Measurements from ENCODE around the gene WT1. TPM values are rescaled to one million over a fixed set of nuclear protein-coding genes. Genes with fewer than 3 reads are reported as not detected.

WT1 gene
- total and polyA plus RNA-seq, 10 of the 15 experiments (the other 5 are each of a cell fraction or from before 2014, with no cell fraction given): 0.07 to 0.37 (median 0.08) TPM; not detected in 7

- no TSS peak for BruUV-seq (replicated peaks)
- TF ChIP-seq, protein P1, sequence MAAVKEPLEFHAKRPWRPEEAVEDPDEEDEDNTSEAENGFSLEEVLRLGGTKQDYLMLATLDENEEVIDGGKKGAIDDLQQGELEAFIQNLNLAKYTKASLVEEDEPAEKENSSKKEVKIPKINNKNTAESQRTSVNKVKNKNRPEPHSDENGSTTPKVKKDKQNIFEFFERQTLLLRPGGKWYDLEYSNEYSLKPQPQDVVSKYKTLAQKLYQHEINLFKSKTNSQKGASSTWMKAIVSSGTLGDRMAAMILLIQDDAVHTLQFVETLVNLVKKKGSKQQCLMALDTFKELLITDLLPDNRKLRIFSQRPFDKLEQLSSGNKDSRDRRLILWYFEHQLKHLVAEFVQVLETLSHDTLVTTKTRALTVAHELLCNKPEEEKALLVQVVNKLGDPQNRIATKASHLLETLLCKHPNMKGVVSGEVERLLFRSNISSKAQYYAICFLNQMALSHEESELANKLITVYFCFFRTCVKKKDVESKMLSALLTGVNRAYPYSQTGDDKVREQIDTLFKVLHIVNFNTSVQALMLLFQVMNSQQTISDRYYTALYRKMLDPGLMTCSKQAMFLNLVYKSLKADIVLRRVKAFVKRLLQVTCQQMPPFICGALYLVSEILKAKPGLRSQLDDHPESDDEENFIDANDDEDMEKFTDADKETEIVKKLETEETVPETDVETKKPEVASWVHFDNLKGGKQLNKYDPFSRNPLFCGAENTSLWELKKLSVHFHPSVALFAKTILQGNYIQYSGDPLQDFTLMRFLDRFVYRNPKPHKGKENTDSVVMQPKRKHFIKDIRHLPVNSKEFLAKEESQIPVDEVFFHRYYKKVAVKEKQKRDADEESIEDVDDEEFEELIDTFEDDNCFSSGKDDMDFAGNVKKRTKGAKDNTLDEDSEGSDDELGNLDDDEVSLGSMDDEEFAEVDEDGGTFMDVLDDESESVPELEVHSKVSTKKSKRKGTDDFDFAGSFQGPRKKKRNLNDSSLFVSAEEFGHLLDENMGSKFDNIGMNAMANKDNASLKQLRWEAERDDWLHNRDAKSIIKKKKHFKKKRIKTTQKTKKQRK (IDR thresholded peaks at IDR 0.05; ENCODE audit: low read depth, low read length): no peak
- TF ChIP-seq MEF2B (IDR thresholded peaks at IDR 0.05; ENCODE audit: partially characterized antibody, poor library complexity, severe bottlenecking) (no peak), SREBF2 (IDR thresholded peaks at IDR 0.05; ENCODE audit: low read length) (no peak), NFYA (IDR thresholded peaks at IDR 0.05; ENCODE audit: borderline replicate concordance, low read depth, low read length) (no peak), NBN (IDR thresholded peaks at IDR 0.05) (no peak), TAF1 (IDR thresholded peaks at IDR 0.05; ENCODE audit: borderline replicate concordance, low read depth, low read length) (no peak), MTA2 (IDR thresholded peaks at IDR 0.05; ENCODE audit: low read depth) (no peak), TBL1XR1 (IDR thresholded peaks at IDR 0.05; ENCODE audit: low read depth, low read length) (no peak), RCOR1 (conservative IDR thresholded peaks at IDR 0.05; ENCODE audit: low read depth, low read length) (no peak), EP300 (IDR thresholded peaks at IDR 0.05; ENCODE audit: borderline replicate concordance in 1 of 2, control insufficient read depth in 1 of 2, low read depth in 2 of 2, low read length in 2 of 2) (no peak), JUND (IDR thresholded peaks at IDR 0.05; ENCODE audit: low read depth, low read length) (no peak), CEBPB (IDR thresholded peaks at IDR 0.05; ENCODE audit: borderline replicate concordance in 1 of 2, low read depth in 2 of 2, low read length in 2 of 2) (no peak), SRF (IDR thresholded peaks at IDR 0.05; ENCODE audit: low read depth in 2 of 2, low read length in 2 of 2) (no peak)
- TF ChIP-seq, protein P2, sequence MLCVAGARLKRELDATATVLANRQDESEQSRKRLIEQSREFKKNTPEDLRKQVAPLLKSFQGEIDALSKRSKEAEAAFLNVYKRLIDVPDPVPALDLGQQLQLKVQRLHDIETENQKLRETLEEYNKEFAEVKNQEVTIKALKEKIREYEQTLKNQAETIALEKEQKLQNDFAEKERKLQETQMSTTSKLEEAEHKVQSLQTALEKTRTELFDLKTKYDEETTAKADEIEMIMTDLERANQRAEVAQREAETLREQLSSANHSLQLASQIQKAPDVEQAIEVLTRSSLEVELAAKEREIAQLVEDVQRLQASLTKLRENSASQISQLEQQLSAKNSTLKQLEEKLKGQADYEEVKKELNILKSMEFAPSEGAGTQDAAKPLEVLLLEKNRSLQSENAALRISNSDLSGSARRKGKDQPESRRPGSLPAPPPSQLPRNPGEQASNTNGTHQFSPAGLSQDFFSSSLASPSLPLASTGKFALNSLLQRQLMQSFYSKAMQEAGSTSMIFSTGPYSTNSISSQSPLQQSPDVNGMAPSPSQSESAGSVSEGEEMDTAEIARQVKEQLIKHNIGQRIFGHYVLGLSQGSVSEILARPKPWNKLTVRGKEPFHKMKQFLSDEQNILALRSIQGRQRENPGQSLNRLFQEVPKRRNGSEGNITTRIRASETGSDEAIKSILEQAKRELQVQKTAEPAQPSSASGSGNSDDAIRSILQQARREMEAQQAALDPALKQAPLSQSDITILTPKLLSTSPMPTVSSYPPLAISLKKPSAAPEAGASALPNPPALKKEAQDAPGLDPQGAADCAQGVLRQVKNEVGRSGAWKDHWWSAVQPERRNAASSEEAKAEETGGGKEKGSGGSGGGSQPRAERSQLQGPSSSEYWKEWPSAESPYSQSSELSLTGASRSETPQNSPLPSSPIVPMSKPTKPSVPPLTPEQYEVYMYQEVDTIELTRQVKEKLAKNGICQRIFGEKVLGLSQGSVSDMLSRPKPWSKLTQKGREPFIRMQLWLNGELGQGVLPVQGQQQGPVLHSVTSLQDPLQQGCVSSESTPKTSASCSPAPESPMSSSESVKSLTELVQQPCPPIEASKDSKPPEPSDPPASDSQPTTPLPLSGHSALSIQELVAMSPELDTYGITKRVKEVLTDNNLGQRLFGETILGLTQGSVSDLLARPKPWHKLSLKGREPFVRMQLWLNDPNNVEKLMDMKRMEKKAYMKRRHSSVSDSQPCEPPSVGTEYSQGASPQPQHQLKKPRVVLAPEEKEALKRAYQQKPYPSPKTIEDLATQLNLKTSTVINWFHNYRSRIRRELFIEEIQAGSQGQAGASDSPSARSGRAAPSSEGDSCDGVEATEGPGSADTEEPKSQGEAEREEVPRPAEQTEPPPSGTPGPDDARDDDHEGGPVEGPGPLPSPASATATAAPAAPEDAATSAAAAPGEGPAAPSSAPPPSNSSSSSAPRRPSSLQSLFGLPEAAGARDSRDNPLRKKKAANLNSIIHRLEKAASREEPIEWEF (IDR thresholded peaks at IDR 0.05; ENCODE audit: insufficient replicate concordance, low read depth, low read length): no peak
Measured at GRCh38 chr11:32434356-32435151, 785 bp downstream of the WT1 start.

More at GRCh38 chr11:32434356-32435151, 785 bp downstream of the WT1 start:
- in situ Hi-C loops (cut with MboI): no loop called here
- H2AFZ ChIP-seq (ENCODE audit: control insufficient read depth, low read depth, low read length): no peak overlapping the region
- no peak overlapping the region for H3K27ac ChIP-seq (ENCODE audit: control insufficient read depth, insufficient read depth)
- no peaks in the 10 kb centered on the region for H3K79me2 ChIP-seq (ENCODE audit: control insufficient read depth, insufficient read depth, low read length)
- no peaks in the 10 kb centered on the region for H3K4me1 ChIP-seq (ENCODE audit: control insufficient read depth, insufficient read depth, low read length)
- ChIA-PET POLR2A (no interaction called here), CTCF (no interaction called here), RAD21 (ENCODE audit: unreplicated experiment) (no interaction called here), SMC1A (ENCODE audit: uncharacterized antibody, unreplicated experiment) (no interaction called here)
- no peak for DNase-seq (ENCODE audit: low read depth, low spot score)
- H3K4me2 ChIP-seq (ENCODE audit: control insufficient read depth, insufficient read depth): no peak overlapping the region
- no peak for ATAC-seq
- FAIRE-seq: no peak
- WGBS (ENCODE audit: insufficient coverage, insufficient replicate concordance, low lambda C conversion rate, missing lambda C conversion rate): 45% methylated on average over 39 of the region's 77 CpGs
- no peaks in the 10 kb centered on the region for H3K36me3 ChIP-seq (ENCODE audit: control insufficient read depth in 2 of 2, insufficient read depth in 2 of 2, low read length in 1 of 2)
- H4K20me1 ChIP-seq (ENCODE audit: control insufficient read depth, insufficient read depth): no peaks in the 10 kb centered on the region
- no peak overlapping the region for H3K9ac ChIP-seq (ENCODE audit: control insufficient read depth, insufficient read depth, low read length)
- intact Hi-C loops (cut with micrococcal nuclease; ENCODE audit: unreplicated experiment): no loop called here
- H3K27me3 ChIP-seq (replicated peaks in 1 of 2; ENCODE audit: control insufficient read depth in 2 of 2, insufficient read depth in 2 of 2, low read length in 1 of 2): peaks cover 20 to 28% of the 10 kb centered on the region in 2 experiments
- H3K4me3 ChIP-seq: no peak overlapping the region
- H3K9me3 ChIP-seq (replicated peaks; ENCODE audit: control insufficient read depth, insufficient read depth, low read length): no peaks in the 10 kb centered on the region; the same call in 2 of the 3 replicates

Data from GM12878 (cell line).